GM19035 (cell line): Measurements from ENCODE around the gene CCNA1.
A peak's percentile ranks its signal among the peaks of the same experiment; 100 is the strongest.

Source experiments
- ATAC-seq: cut with Tn5 transposase; IDR thresholded peaks from one replicate; pipeline ENCODE4 v1.9.1; 2021; ENCODE audit not compliant: unreplicated experiment

CCNA1 gene

GRCh38 chr13:36432106-36432544 lies at the start of gene CCNA1:
Gene CCNA1, plus strand, starts transcription at chr13:36432495. Its CDS starts 562 bp downstream, at chr13:36433057.
- ATAC-seq = peak; percentile 59

DNA sequence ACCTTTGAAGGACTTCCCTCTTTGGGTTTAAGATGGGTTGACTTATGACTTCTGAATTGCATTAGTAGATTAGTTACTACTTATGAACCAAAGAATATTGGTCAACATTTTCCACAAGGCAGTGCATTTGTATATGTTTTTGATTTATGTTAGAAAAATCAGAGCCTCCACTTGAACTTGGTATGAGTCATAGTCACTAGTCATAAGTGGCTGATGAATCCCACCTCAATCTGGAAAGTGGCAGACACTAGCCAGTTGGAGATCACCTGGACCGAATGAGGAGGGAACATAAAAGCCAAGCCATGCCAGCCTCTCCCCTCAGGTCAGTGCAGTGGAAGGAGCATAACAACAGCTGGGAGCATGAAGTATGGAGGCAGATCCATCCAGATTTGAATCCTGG lies 46.8 kb upstream of the CCNA1 start:
- no peak for ATAC-seq

- no peak for ATAC-seq
These were observed 37.0 kb upstream of the CCNA1 start for GRCh38 chr13:36395280-36395679.

DNA sequence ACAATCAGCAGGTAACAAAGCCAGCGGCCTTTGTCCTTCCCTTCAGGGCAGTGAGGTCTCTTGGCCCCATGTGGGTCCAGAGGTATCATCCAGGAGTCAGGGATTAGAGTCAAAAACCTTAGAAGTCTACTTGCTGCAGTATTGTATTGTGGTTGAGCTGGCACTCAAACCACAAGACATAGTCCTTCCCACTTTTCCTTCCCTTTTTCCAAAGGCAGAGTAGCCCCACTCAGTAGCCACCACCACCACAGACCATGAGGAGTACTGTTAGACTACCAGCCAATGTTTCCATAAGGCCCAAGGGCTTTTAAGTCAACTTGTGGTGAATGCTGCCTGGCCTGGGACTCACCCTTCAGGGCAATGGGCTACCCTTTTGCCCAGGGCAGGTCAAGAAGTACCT lies 27.1 kb upstream of the CCNA1 start:
- no peak for ATAC-seq

GRCh38 chr13:36412736-36413135 lies 19.6 kb upstream of the CCNA1 start:
- ATAC-seq = no peak

- no peak for ATAC-seq
These were observed 19.1 kb upstream of the CCNA1 start for GRCh38 chr13:36413161-36413560.

DNA sequence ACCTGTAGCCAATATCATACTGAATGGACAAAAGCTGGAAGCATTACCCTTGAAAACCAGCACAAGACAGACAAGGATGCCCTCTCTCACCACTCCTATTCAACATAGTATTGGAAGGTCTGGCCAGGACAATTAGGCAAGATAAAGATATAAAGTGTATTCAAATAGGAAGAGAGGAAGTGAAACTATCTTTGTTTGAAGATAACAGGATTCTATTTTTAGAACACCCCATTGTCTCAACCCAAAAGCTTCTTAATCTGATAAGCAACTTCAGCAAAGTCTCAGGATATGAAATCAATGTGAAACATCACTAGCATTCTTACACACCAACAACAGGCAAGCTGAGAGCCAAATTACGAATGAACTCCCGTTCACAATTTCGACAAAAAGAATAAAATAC lies 17.8 kb upstream of the CCNA1 start:
- no peak for ATAC-seq

DNA sequence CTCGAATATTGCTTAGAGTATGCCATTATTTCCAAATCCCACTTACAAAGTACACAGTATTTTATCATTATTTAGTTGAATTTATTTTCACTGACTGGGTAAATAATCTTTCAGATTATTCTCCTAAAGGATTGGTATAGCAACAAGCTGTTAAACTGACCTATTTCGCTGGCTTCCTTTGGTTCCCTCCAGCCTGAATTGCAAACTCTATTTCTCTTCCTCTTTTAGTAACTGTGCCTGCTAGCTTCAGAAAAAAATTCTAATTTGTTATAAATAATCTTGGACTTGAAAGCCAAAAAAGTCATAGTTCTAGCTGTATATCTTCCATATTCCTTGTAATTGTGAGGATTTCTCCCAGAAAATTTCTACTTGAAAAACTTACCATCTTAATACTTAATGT lies 15.0 kb upstream of the CCNA1 start:
- no peak for ATAC-seq

DNA sequence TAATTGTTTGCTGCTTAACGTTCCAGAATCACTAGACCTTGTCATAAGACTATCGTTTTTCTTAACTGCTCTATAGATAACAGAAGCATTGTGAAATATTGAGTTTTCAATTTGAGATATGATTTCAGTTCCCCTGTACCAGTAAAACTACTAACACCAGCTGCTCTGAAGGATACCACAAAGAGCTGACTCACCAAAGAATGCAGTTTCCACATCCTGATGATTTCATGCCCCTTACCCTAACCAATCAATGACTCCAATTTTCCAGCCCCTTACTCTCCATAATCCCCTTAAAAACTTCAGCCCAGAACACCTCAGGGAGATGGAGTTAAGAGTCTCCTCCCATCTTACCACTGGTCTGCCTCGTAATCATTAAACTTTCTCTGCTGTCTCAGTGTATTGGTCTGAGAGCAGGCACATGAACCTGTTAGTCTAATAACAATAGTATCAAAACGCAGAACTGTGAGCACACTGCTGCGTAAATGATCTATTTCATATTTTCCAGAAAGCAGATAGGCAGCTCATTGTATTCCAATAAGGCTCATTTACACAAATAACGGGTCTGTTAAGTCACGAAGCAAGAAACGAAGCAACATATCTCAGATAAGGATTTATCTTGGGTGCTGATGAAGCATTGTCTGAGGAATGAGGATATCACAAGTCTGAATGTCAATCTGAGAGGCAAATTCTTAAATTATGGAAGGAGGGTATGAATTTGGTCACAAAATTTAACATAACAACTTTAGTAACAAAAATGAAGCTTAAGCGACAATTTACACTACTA lies 14.1 kb upstream of the CCNA1 start:
- ATAC-seq = peak; percentile 77

- ATAC-seq = peak; percentile 88
These were observed 11.8 kb upstream of the CCNA1 start for GRCh38 chr13:36420437-36420891.

- no peak for ATAC-seq
These were observed 10.8 kb upstream of the CCNA1 start for GRCh38 chr13:36421447-36421846.

DNA sequence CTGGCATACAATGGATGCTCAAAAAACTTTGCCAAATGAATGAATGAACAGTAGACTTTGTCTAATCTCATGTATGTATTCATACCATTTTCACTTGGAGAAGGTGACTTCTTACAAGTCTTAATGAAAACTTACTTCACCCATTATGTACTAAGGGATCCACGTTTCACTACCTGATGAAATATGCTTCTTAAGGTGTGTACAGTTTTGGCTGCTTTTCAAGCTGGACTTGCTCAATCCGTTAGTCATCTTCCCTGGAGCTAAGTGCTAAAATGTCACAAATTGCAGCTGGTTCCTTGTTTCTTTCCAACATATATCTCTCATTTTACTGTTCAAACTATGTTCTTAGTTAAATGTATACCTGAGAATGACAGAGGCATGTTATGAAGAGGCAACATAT lies 4.2 kb upstream of the CCNA1 start:
- no peak for ATAC-seq

DNA sequence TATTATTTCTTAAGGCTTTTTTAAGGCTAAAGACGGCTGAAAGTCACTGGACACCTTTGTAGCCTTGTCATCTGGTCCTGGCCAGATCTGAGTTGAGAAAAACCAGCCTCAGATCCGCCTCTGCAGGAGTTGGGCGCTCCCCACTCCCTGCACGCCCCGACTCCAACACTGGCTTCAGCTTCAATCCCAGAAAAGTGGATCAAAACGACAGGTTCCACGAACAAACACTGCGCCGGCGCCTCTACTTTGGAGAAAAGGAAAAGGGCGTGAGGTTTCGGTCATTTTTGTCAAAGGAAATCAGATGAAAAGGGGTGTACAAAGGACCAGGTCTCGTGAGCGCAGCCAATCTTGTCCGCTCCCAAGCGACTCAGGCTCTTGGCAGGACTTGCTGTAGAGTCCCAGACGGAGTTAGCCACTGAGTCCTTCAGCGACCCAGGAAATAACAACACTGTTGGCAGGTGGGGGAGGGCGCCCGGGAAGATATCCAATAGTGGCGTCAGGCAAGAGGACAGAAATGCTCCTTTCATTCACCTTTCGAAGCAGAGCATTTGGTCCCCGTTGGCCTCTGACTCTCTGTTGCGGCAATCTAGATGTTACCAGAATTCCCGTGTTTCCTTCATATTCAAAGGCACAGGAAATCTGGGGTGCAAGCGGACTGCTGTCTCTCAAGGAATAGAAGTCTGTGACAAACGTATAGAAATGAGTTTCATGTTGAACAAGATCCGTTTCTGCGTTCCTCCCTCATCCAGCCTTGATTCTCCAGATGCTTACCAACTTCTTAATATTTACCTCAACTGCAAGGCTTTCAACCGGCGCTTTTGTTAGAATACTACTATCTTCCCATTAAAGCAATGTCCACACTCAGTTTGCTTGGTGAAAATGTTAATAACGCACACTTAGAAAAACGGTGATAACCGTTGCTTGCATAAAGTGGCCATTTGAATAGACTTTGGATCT lies 1.8 kb upstream of the CCNA1 start:
- no peak for ATAC-seq

DNA sequence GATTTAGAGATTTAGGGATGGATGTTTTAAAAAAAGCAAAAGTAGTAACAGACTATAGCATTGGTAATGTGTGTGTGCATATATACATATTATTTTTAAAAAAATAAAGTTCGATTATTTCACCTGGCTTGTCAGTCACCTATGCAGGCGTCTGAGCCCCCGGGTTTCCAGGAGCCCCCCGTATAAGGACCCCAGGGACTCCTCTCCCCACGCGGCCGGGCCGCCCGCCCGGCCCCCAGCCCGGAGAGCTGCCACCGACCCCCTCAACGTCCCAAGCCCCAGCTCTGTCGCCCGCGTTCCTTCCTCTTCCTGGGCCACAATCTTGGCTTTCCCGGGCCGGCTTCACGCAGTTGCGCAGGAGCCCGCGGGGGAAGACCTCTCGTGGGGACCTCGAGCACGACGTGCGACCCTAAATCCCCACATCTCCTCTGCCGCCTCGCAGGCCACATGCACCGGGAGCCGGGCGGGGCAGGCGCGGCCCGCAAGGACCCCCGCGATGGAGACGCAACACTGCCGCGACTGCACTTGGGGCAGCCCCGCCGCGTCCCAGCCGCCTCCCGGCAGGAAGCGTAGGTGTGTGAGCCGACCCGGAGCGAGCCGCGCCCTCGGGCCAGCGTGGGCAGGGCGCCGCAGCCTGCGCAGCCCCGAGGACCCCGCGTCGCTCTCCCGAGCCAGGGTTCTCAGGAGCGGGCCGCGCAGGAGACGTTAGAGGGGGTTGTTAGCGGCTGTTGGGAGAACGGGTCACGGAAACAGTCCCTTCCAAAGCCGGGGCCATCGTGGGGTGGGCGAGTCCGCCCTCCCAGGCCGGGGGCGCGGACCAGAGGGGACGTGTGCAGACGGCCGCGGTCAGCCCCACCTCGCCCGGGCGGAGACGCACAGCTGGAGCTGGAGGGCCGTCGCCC lies 840 bp upstream of the CCNA1 start:
- ATAC-seq = peak; percentile 17

DNA sequence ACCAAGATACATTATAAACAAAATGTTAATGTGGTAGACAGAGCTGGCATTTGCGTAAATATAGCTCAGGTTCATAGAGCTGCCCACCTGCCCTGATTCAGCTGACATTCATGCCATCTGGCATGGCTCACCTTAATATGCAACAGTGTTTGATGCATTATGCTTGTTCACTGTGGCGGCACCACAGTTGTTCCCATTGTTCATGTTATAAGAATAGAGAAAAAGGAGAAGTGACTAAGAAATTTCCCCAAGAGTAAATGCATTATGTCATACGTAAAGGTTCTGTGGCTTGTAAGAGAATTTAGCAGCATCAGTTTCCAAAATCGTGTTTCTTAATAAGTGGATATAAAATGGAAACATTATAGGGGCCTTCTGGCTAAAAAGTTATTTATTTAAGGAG lies 4.5 kb downstream of the CCNA1 start:
- ATAC-seq = no peak

DNA sequence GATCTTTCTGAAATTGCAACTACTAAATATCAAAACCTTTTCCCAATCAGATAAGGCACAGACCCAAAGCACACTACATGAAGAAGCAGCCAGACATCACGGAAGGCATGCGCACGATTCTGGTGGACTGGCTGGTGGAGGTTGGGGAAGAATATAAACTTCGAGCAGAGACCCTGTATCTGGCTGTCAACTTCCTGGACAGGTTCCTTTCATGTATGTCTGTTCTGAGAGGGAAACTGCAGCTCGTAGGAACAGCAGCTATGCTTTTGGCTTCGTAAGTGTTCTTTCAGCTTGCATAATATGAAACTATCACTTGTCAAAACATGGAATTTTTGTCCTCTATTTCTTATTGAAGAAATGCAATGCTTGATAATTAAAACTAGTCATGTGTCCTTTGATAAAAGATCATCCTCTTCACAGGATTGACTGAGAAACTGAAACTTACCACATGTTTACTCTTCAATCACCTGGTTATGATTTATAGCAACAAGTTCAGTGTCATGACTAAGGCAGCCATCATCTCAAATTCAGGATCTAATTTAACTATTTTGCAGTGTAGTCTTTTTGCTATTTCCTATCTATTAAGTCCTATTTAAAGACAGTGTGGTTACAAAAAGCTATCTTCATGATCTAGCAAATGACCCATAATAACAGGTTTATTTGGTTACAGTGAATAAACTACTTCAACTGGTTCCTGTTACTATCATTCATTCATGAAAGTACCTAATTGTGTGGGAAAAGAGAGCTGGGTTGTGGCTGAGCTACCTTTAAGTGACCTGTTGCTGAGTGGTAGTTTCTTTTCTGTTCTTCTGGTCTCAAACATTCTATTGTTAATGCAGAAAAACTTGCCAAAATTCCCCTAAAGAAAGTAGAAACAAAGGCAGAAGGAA lies 6.5 kb downstream of the CCNA1 start:
- ATAC-seq = no peak

DNA sequence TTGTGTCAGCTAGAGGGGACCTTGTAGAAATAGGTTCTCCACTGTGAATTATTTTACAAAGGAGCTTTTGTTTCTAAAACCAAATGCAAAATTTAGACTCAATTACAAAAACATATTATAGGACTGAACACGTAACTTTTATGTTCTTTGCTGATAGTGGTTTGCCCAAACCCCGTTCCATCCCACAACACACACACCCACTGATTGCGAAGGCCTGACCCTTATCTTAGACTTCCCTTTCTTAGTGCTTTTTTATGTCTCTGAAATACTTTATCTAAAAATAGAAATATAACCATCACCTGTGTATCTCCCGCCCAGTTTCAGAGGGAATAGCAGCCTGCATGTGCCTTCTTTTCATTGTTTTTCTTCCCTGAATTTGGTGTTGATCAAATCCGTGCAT lies 13.0 kb downstream of the CCNA1 start:
- no peak for ATAC-seq

DNA sequence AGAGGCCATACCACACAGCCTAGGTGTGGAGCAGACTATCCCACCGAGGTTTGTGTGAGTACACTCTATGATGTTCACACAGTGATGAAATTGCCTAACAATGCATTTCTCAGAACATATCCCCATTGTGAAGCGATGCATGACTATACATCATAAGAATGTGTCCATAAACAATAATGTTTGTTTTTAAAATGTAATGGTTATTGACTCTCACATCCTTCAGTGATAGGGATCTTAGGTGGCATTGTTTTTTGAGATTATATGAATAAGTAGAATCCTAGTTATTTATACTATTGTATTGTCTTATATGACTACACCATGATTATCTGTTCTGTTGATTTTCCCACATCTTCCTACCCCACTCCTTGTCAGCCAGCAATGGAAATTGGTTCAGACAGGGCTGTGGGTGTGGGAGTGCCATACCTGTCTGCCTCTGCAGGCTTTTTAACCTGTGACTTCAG lies 13.6 kb downstream of the CCNA1 start:
- no peak for ATAC-seq

GRCh38 chr13:36447501-36447900 lies 15.2 kb downstream of the CCNA1 start:
- no peak for ATAC-seq

- ATAC-seq = no peak
These were observed 18.2 kb downstream of the CCNA1 start for GRCh38 chr13:36450534-36450933.
